ENCODE measurements around the gene CD99L2. TPM values are rescaled to one million over a fixed set of nuclear protein-coding genes. Genes with fewer than 3 reads are reported as not detected.

The CD99L2 gene
- total and polyA plus RNA-seq, 2 experiments from 2014 or later: 37.9 to 71.7 TPM

GRCh38 chrX:150902434-150903109 lies 4.1 kb upstream of the CD99L2 start:
- Histone ChIP-seq H3K9ac (no peak overlapping the region), H3K27me3 (replicated peaks; ENCODE audit: insufficient read depth) (no peaks in the 10 kb centered on the region), H3K9me2 (ENCODE audit: insufficient read depth) (no peaks in the 10 kb centered on the region), H3K79me2 (ENCODE audit: insufficient read depth) (peaks cover under 1% of the 10 kb centered on the region), H3K9me3 (ENCODE audit: low read depth) (no peaks in the 10 kb centered on the region), H3K27ac (no peak overlapping the region), H3K4me3 (no peak overlapping the region), H3K36me3 (ENCODE audit: low read depth) (no peaks in the 10 kb centered on the region), H2AFZ (no peak overlapping the region), H3K4me2 (ENCODE audit: unreplicated experiment) (no peak overlapping the region), H3F3A (ENCODE audit: insufficient read depth) (no peaks in the 10 kb centered on the region), H3K4me1 (ENCODE audit: insufficient read depth) (no peaks in the 10 kb centered on the region), H4K20me1 (ENCODE audit: insufficient read depth) (no peaks in the 10 kb centered on the region)
- WGBS, 2 experiments (ENCODE audit: low coverage in 1 of 2, low lambda C conversion rate in 2 of 2, missing lambda C conversion rate in 2 of 2): 33 to 38% methylated on average over 6 of the region's 7 CpGs
- TF ChIP-seq EZH2 (IDR thresholded peaks at IDR 0.05; ENCODE audit: insufficient read depth, poor library complexity, severe bottlenecking): no peak
- no peak for TF ChIP-seq EZH2phosphoT487 (IDR thresholded peaks at IDR 0.05; ENCODE audit: insufficient read depth, low read depth)
- in situ Hi-C loops (cut with MboI): no loop called here
- no peak for DNase-seq

DNA sequence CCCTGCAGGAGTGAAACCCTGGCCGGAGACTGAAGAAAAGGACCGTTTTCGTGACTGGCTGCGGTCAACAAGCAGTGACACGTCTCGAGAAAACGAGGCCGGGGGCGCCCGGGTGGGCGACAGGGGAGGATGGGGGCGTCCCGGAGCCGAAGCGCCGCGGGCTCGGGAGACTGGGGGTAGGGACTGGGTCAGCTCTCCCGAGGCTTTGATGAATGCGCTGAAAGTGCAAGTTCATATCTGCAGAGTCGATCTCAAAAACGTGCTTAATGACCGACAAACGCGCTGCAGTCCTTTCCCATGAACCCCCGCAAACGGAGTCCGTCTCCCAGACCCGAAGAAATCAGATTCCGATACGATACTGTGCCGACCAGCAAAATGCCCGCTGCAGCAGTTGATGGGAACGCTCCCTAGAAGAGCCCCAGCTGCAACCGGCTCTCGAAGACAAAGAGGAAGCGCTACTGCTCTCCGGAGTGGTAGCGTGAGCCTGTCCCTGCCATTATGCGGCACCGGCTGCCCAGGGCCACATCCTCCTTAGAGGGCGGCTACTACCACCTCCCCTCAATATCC lies 806 bp upstream of the CD99L2 start:
- TF ChIP-seq EZH2phosphoT487 (IDR thresholded peaks at IDR 0.05; ENCODE audit: insufficient read depth, low read depth): no peak
- TF ChIP-seq EZH2 (IDR thresholded peaks at IDR 0.05; ENCODE audit: insufficient read depth, poor library complexity, severe bottlenecking): no peak
- no peak overlapping the region for H3K27ac ChIP-seq
- no peaks in the 10 kb centered on the region for H4K20me1 ChIP-seq (ENCODE audit: insufficient read depth)
- in situ Hi-C loops (cut with MboI): no loop called here
- peaks cover 13% of the 10 kb centered on the region for H3K79me2 ChIP-seq (ENCODE audit: insufficient read depth)
- H3K4me2 ChIP-seq (ENCODE audit: unreplicated experiment): peak overlapping the region; percentile 76
- H2AFZ ChIP-seq: peak overlapping the region; percentile 98
- no peaks in the 10 kb centered on the region for H3K9me3 ChIP-seq (ENCODE audit: low read depth)
- peak; percentile 63 for DNase-seq
- no peaks in the 10 kb centered on the region for H3K36me3 ChIP-seq (ENCODE audit: low read depth)
- no peaks in the 10 kb centered on the region for H3K27me3 ChIP-seq (replicated peaks; ENCODE audit: insufficient read depth)
- H3K4me1 ChIP-seq (ENCODE audit: insufficient read depth): no peaks in the 10 kb centered on the region
- no peaks in the 10 kb centered on the region for H3F3A ChIP-seq (ENCODE audit: insufficient read depth)
- no peaks in the 10 kb centered on the region for H3K9me2 ChIP-seq (ENCODE audit: insufficient read depth)
- WGBS, 2 experiments (ENCODE audit: low coverage in 1 of 2, low lambda C conversion rate in 2 of 2, missing lambda C conversion rate in 2 of 2): 3% methylated on average over 13 to 17 of the region's 42 CpGs
- peak overlapping the region; percentile 71 for H3K9ac ChIP-seq
- H3K4me3 ChIP-seq: peak overlapping the region; percentile 79

GRCh38 chrX:150897421-150898320 lies 797 bp downstream of the CD99L2 start:
- Histone ChIP-seq H3K9me3 (ENCODE audit: low read depth) (no peaks in the 10 kb centered on the region), H2AFZ (peak overlapping the region; percentile 71), H3K4me3 (peak overlapping the region; percentile 79), H3K4me1 (ENCODE audit: insufficient read depth) (no peaks in the 10 kb centered on the region), H3K9me2 (ENCODE audit: insufficient read depth) (no peaks in the 10 kb centered on the region), H4K20me1 (ENCODE audit: insufficient read depth) (no peaks in the 10 kb centered on the region), H3K79me2 (ENCODE audit: insufficient read depth) (peaks cover 13% of the 10 kb centered on the region), H3K27ac (no peak overlapping the region), H3F3A (ENCODE audit: insufficient read depth) (no peaks in the 10 kb centered on the region), H3K27me3 (replicated peaks; ENCODE audit: insufficient read depth) (no peaks in the 10 kb centered on the region), H3K9ac (peak overlapping the region; percentile 91), H3K36me3 (ENCODE audit: low read depth) (no peaks in the 10 kb centered on the region), H3K4me2 (ENCODE audit: unreplicated experiment) (peak overlapping the region; percentile 57)
- 1 to 2% methylated on average over 17 to 18 of the region's 22 CpGs for WGBS, 2 experiments (ENCODE audit: low coverage in 1 of 2, low lambda C conversion rate in 2 of 2, missing lambda C conversion rate in 2 of 2)
- in situ Hi-C loops (cut with MboI): no loop called here
- DNase-seq: peak; percentile 43
- TF ChIP-seq EZH2phosphoT487 (IDR thresholded peaks at IDR 0.05; ENCODE audit: insufficient read depth, low read depth) (no peak), EZH2 (IDR thresholded peaks at IDR 0.05; ENCODE audit: insufficient read depth, poor library complexity, severe bottlenecking) (no peak)

DNA sequence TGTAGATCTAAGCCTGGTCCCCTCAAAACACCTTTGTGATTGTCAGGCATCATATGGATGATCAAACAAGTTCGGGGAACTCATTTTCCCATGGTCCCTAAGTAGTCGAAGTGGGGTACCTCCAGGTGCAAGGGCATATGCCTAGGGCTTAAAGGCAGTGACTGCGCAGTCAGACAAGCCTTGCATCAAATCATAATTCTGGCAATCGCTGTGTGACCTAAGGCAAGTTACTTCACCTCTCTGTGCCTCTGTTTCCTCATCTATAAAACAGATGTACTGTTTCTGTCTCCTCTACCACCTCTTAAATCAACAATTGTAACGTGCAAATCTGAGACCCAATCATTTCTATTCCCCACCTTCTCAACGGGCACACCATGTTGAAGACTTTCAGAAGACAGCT lies 1.8 kb downstream of the CD99L2 start:
- no peak for DNase-seq

More for the DNA sequence above, 1.8 kb downstream of the CD99L2 start:
- in situ Hi-C loops (cut with MboI): no loop called here
- no peak overlapping the region for H3K4me2 ChIP-seq (ENCODE audit: unreplicated experiment)
- H3K4me3 ChIP-seq: no peak overlapping the region
- no peaks in the 10 kb centered on the region for H3K4me1 ChIP-seq (ENCODE audit: insufficient read depth)
- no peaks in the 10 kb centered on the region for H3K9me3 ChIP-seq (ENCODE audit: low read depth)
- H3K27ac ChIP-seq: no peak overlapping the region
- H2AFZ ChIP-seq: no peak overlapping the region
- WGBS, 2 experiments (ENCODE audit: low coverage in 1 of 2, low lambda C conversion rate in 2 of 2, missing lambda C conversion rate in 2 of 2): 98 to 99% methylated on average over 6 of the region's 6 CpGs
- H3K9me2 ChIP-seq (ENCODE audit: insufficient read depth): no peaks in the 10 kb centered on the region
- TF ChIP-seq EZH2 (IDR thresholded peaks at IDR 0.05; ENCODE audit: insufficient read depth, poor library complexity, severe bottlenecking) (no peak), EZH2phosphoT487 (IDR thresholded peaks at IDR 0.05; ENCODE audit: insufficient read depth, low read depth) (no peak)
- H4K20me1 ChIP-seq (ENCODE audit: insufficient read depth): no peaks in the 10 kb centered on the region
- H3K9ac ChIP-seq: no peak overlapping the region
- H3K79me2 ChIP-seq (ENCODE audit: insufficient read depth): peaks cover 13% of the 10 kb centered on the region
- H3K36me3 ChIP-seq (ENCODE audit: low read depth): no peaks in the 10 kb centered on the region
- H3F3A ChIP-seq (ENCODE audit: insufficient read depth): no peaks in the 10 kb centered on the region
- H3K27me3 ChIP-seq (replicated peaks; ENCODE audit: insufficient read depth): no peaks in the 10 kb centered on the region

Data from GM23248 (cell line).